Measurements from ENCODE around the gene HIBCH.
"Not testable (repeated sequence)": the region's sequence is repeated elsewhere in the genome, so short reads cannot be mapped to it uniquely, and the experiment has no call there.

The HIBCH gene

DNA sequence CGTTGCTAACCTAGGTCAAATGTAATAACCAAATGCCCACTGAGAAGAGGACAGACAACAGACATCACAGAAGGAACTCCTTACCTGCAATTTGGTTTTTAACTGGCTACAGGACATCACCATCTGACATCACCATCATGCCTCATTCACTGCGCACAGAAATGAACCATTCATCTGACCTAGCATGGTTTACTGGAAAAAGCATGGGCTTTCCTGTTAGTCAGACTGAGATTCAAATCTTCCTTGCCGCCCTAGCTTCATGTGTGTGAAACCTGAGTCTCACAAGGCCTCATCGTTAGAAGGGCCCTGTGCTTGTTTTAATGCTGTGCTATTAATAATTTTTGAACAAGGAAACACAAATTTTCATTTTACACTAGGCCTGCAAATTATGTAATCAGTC is 1.1 kb upstream of the HIBCH start:
- Histone ChIP-seq H3K4me1 (ENCODE audit: insufficient read depth, low read length) (peaks cover 11% of the 10 kb centered on the region), H3K36me3 (ENCODE audit: insufficient read depth, low read depth, low read length) (no peaks in the 10 kb centered on the region), H3K27me3 (ENCODE audit: insufficient read depth, low read length) (no peaks in the 10 kb centered on the region), H3K9me3 (ENCODE audit: insufficient read depth, low read depth, low read length) (no peaks in the 10 kb centered on the region), H3K9ac (ENCODE audit: low read depth, low read length) (peak overlapping the region; percentile 67; the same call in 1 of the 2 replicates), H3K4me3 (ENCODE audit: low read length) (no peak overlapping the region), H3K27ac (ENCODE audit: low read length) (peak overlapping the region; percentile 33)

DNA sequence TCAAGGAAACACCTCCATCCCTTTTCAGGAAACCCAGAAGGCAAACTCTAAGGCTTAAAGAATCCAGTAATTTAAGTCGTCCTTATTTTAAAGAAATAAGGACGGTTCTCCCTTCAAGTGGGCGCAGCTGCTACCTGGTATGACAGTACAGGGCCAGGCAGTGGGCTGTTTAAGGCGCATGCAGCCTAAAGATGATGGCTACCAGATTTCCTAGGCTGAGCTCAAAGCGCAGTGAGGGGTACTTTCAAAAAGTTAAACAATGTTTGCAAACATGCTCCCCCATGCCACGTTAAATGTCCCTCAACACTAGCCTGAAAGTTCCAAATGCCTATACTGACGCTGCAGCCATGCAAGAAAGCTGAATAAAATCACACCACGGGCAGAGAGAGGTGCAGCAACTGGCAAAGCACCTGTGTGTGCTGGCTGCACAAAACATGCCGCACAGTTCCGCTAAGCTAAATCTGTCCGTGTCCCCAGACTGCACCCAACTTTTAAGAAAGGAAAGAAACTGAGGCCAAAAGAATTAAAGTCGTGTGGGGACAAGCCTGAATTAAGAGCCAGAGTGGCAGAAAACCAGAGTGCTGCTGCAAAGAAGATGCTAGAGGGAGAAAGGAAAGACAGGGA is 583 bp downstream of the HIBCH start:
- H3K27ac ChIP-seq (ENCODE audit: low read length), result no peak overlapping the region

GRCh38 chr2:190318514-190318913 is 1.1 kb downstream of the HIBCH start:
- Histone ChIP-seq H3K36me3 (ENCODE audit: insufficient read depth, low read depth, low read length) (no peaks in the 10 kb centered on the region), H3K4me1 (ENCODE audit: insufficient read depth, low read length) (peaks cover 11% of the 10 kb centered on the region), H3K4me3 (ENCODE audit: low read length) (peak overlapping the region; percentile 96), H3K9ac (ENCODE audit: low read depth, low read length) (peak overlapping the region; percentile 88), H3K9me3 (ENCODE audit: insufficient read depth, low read depth, low read length) (no peaks in the 10 kb centered on the region), H3K27ac (ENCODE audit: low read length) (no peak overlapping the region), H3K27me3 (ENCODE audit: insufficient read depth, low read length) (no peaks in the 10 kb centered on the region)

More for the DNA sequence above, 583 bp downstream of the HIBCH start:
- H3K27me3 ChIP-seq (ENCODE audit: insufficient read depth, low read length), result no peaks in the 10 kb centered on the region
- H3K4me1 ChIP-seq (ENCODE audit: insufficient read depth, low read length), result peaks cover 11% of the 10 kb centered on the region
- no peaks in the 10 kb centered on the region for H3K9me3 ChIP-seq (ENCODE audit: insufficient read depth, low read depth, low read length)
- peak overlapping the region; percentile 88 for H3K9ac ChIP-seq (ENCODE audit: low read depth, low read length)
- H3K4me3 ChIP-seq (ENCODE audit: low read length), result peak overlapping the region; percentile 96
- H3K36me3 ChIP-seq (ENCODE audit: insufficient read depth, low read depth, low read length), result no peaks in the 10 kb centered on the region

DNA sequence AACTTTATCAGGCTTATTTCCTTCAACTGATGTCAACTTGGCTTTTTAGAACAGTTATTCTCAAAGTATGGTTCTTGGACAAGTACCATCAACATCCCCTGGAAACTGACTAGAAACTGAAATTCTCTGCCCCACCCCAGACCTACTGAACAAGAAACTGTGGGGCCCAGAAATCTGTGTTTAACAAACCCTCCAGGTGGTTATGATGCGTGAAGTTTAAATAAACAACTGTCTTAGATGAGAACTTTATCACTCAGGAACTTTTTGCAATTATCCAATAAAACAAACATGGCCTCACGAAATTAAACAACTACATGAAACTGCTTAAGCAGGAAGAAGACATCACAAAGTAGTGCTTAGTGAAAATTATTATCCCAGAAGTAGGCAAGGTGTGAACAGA is 4.4 kb downstream of the HIBCH start:
- Histone ChIP-seq H3K27ac (ENCODE audit: low read length) (no peak overlapping the region), H3K9me3 (ENCODE audit: insufficient read depth, low read depth, low read length) (no peaks in the 10 kb centered on the region), H3K36me3 (ENCODE audit: insufficient read depth, low read depth, low read length) (peaks cover 6% of the 10 kb centered on the region; the same call in 1 of the 2 replicates), H3K4me1 (ENCODE audit: insufficient read depth, low read length) (peaks cover 9% of the 10 kb centered on the region), H3K4me3 (ENCODE audit: low read length) (no peak overlapping the region), H3K27me3 (ENCODE audit: insufficient read depth, low read length) (no peaks in the 10 kb centered on the region), H3K9ac (ENCODE audit: low read depth, low read length) (no peak overlapping the region)

DNA sequence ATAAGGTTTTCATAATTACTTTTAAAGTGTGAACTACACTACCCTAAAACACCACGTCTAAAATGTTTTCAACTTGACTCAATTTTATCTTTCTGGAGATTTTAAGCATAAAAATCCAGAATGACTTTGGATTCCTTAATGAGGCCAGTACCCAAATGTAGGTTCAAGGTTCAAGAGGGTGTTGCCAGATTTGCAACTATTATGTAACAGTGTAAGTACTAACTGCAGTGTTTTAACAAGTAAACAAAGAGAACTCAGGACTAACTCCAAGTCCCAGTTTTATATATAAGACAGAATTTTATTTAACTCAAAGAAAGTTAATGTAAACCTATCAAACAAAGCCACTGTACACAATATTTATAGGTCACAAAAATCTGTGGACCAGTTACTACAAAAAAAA is 5.7 kb downstream of the HIBCH start:
- peaks cover 6% of the 10 kb centered on the region; the same call in 1 of the 2 replicates for H3K4me1 ChIP-seq (ENCODE audit: insufficient read depth, low read length)
- H3K36me3 ChIP-seq (ENCODE audit: insufficient read depth, low read depth, low read length), result peaks cover 12% of the 10 kb centered on the region; the same call in 1 of the 2 replicates
- H3K9me3 ChIP-seq (ENCODE audit: insufficient read depth, low read depth, low read length), result no peaks in the 10 kb centered on the region
- no peak overlapping the region for H3K9ac ChIP-seq (ENCODE audit: low read depth, low read length)
- H3K27ac ChIP-seq (ENCODE audit: low read length), result no peak overlapping the region
- H3K27me3 ChIP-seq (ENCODE audit: insufficient read depth, low read length), result no peaks in the 10 kb centered on the region
- H3K4me3 ChIP-seq (ENCODE audit: low read length), result no peak overlapping the region

GRCh38 chr2:190312635-190313025 is 7.0 kb downstream of the HIBCH start:
- not testable (repeated sequence) for H3K4me3 ChIP-seq (ENCODE audit: low read length); H3K4me1 ChIP-seq (ENCODE audit: insufficient read depth, low read length); H3K27ac ChIP-seq (ENCODE audit: low read length); H3K27me3 ChIP-seq (ENCODE audit: insufficient read depth, low read length); H3K9me3 ChIP-seq (ENCODE audit: insufficient read depth, low read depth, low read length); H3K9ac ChIP-seq (ENCODE audit: low read depth, low read length)
- peaks cover 19% of the 10 kb centered on the region; the same call in 1 of the 2 replicates for H3K36me3 ChIP-seq (ENCODE audit: insufficient read depth, low read depth, low read length)

DNA sequence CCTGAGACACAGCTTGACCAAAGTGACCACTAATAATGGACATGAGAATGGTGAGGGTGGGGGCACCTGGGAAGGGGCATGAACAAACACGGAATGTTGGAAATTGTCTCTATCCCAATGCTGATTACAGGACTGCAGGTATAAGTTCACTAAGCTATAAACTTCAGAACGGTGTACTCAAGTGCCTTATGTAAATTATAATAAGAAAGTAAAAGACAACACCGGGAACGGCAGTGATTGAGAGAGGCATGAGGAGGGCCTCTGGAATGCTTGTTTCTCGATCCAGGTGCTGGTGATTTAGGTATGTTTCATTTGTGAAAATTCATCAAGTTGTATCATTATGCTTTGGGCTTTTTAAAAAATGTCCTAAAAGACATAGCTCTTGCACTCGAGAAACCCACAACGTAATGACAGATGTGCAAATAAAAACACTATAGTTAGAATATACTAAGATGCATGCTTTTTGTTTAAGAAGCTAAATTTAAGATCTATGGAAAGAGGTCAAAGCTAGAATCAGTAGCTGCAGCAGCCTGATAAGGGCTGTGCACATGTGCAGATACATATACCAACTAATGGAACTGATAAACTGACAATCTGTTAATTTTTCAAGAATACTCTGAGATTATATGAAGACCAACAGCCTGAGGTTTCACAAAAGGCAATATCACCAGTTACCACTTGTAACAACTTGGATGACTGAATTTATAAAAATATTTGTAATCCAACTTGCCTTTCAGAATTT is 7.6 kb downstream of the HIBCH start:
- H3K27ac ChIP-seq (ENCODE audit: low read length), result no peak overlapping the region
- no peaks in the 10 kb centered on the region for H3K27me3 ChIP-seq (ENCODE audit: insufficient read depth, low read length)
- H3K4me1 ChIP-seq (ENCODE audit: insufficient read depth, low read length), result no peaks in the 10 kb centered on the region; the same call in 1 of the 2 replicates
- no peak overlapping the region for H3K4me3 ChIP-seq (ENCODE audit: low read length)
- H3K9me3 ChIP-seq (ENCODE audit: insufficient read depth, low read depth, low read length), result no peaks in the 10 kb centered on the region
- H3K36me3 ChIP-seq (ENCODE audit: insufficient read depth, low read depth, low read length), result peaks cover 19% of the 10 kb centered on the region; the same call in 1 of the 2 replicates
- H3K9ac ChIP-seq (ENCODE audit: low read depth, low read length), result no peak overlapping the region

DNA sequence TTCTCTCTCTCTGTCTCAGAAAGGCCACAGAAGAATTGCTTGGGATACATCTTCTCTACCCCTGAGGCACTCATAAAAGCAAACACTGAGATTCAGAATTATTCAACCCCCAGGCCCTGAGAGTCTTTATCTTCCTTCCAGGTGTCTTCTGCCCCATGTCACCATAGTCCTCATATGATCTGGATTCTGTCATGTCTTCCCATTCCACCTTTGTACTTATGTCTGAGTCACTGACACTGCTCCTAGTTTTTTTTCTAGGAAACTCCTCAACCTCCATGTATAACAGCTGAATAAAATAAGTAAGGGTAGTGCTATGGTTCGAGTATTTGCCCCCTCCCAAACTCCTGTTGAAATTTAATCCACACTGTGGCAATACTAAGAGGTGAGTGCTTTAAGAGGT is 11.6 kb downstream of the HIBCH start:
- Histone ChIP-seq H3K4me3 (ENCODE audit: low read length) (no peak overlapping the region), H3K36me3 (ENCODE audit: insufficient read depth, low read depth, low read length) (peaks cover 19% of the 10 kb centered on the region; the same call in 1 of the 2 replicates), H3K9me3 (ENCODE audit: insufficient read depth, low read depth, low read length) (no peaks in the 10 kb centered on the region), H3K27ac (ENCODE audit: low read length) (no peak overlapping the region), H3K27me3 (ENCODE audit: insufficient read depth, low read length) (no peaks in the 10 kb centered on the region), H3K9ac (ENCODE audit: low read depth, low read length) (no peak overlapping the region), H3K4me1 (ENCODE audit: insufficient read depth, low read length) (no peaks in the 10 kb centered on the region; the same call in 1 of the 2 replicates)

GRCh38 chr2:190304404-190304803 is 15.2 kb downstream of the HIBCH start:
- H3K9ac ChIP-seq (ENCODE audit: low read depth, low read length), result no peak overlapping the region
- no peak overlapping the region for H3K4me3 ChIP-seq (ENCODE audit: low read length)
- H3K4me1 ChIP-seq (ENCODE audit: insufficient read depth, low read length), result peaks cover 3% of the 10 kb centered on the region; the same call in 1 of the 2 replicates
- peaks cover 17% of the 10 kb centered on the region; the same call in 1 of the 2 replicates for H3K36me3 ChIP-seq (ENCODE audit: insufficient read depth, low read depth, low read length)
- no peaks in the 10 kb centered on the region for H3K9me3 ChIP-seq (ENCODE audit: insufficient read depth, low read depth, low read length)
- no peaks in the 10 kb centered on the region for H3K27me3 ChIP-seq (ENCODE audit: insufficient read depth, low read length)
- no peak overlapping the region for H3K27ac ChIP-seq (ENCODE audit: low read length)

GRCh38 chr2:190303647-190304046 is 16.0 kb downstream of the HIBCH start:
- no peaks in the 10 kb centered on the region for H3K27me3 ChIP-seq (ENCODE audit: insufficient read depth, low read length)
- no peak overlapping the region for H3K27ac ChIP-seq (ENCODE audit: low read length)
- no peak overlapping the region for H3K4me3 ChIP-seq (ENCODE audit: low read length)
- no peaks in the 10 kb centered on the region for H3K9me3 ChIP-seq (ENCODE audit: insufficient read depth, low read depth, low read length)
- no peak overlapping the region for H3K9ac ChIP-seq (ENCODE audit: low read depth, low read length)
- H3K4me1 ChIP-seq (ENCODE audit: insufficient read depth, low read length), result peaks cover 3% of the 10 kb centered on the region; the same call in 1 of the 2 replicates
- peaks cover 10% of the 10 kb centered on the region; the same call in 1 of the 2 replicates for H3K36me3 ChIP-seq (ENCODE audit: insufficient read depth, low read depth, low read length)

DNA sequence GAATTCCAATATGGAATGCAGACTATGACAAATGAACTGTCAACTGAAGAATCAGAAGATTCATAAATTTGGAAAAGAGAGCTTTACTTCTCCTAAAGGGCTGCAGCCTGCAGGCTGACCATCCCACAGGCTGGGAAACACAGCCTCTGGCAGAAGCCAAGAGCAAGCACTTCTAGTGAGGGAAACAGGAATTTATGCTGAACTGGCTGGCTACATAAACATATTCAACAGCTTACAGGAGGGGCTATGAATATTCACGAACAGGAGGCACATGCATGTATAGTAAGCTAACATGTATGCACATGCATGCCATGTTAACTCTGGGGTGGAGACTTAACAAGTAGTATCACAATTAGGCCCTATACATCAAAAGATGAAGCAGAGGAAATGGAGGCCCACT is 17.6 kb downstream of the HIBCH start:
- Histone ChIP-seq H3K27me3 (ENCODE audit: insufficient read depth, low read length) (no peaks in the 10 kb centered on the region), H3K9ac (ENCODE audit: low read depth, low read length) (no peak overlapping the region), H3K9me3 (ENCODE audit: insufficient read depth, low read depth, low read length) (no peaks in the 10 kb centered on the region), H3K36me3 (ENCODE audit: insufficient read depth, low read depth, low read length) (peaks cover 5% of the 10 kb centered on the region; the same call in 1 of the 2 replicates), H3K4me1 (ENCODE audit: insufficient read depth, low read length) (peaks cover 3% of the 10 kb centered on the region; the same call in 1 of the 2 replicates), H3K27ac (ENCODE audit: low read length) (no peak overlapping the region), H3K4me3 (ENCODE audit: low read length) (no peak overlapping the region)

DNA sequence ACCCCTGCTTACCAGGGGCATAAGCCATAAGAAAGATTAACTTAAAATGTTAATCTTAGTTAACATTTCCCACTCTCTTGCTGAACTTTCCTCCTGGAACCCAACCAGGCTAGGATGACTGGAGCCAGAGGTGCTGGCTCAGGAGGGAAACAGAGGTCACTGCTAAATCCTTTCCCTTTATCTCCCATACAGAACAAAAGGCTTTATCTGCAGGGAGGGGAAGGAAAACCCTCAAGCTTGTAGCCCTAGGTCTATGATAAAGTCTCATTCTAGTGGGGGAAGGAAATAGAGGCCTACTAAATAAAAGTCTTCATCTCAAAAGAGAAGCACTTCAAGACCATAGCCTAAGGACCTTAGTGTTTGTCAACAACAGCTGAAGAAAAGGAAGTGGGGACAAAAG is 18.6 kb downstream of the HIBCH start:
- Histone ChIP-seq H3K27ac (ENCODE audit: low read length) (no peak overlapping the region), H3K27me3 (ENCODE audit: insufficient read depth, low read length) (no peaks in the 10 kb centered on the region), H3K9ac (ENCODE audit: low read depth, low read length) (no peak overlapping the region), H3K4me1 (ENCODE audit: insufficient read depth, low read length) (peaks cover 3% of the 10 kb centered on the region; the same call in 1 of the 2 replicates), H3K9me3 (ENCODE audit: insufficient read depth, low read depth, low read length) (no peaks in the 10 kb centered on the region), H3K4me3 (ENCODE audit: low read length) (no peak overlapping the region), H3K36me3 (ENCODE audit: insufficient read depth, low read depth, low read length) (peaks cover 10% of the 10 kb centered on the region)

Measured in iPS-20b (cell line).